Measurements from ENCODE around the gene CALM1. TPM values are rescaled to one million over a fixed set of nuclear protein-coding genes. Genes with fewer than 3 reads are reported as not detected.

CALM1 gene
- polyA plus RNA-seq, 1 experiment, result 251 TPM

GRCh38 chr14:90379106-90379505 lies 17.7 kb upstream of the CALM1 start:
- CTCF ChIA-PET, result interaction anchor here (0.8 kb wide), 1 partner anchor 313 kb away, joined by 3 read pairs; no protein-coding TSS in a partner anchor
- no peak overlapping the region for H3K4me3 ChIP-seq (ENCODE audit: low read depth, low read length)
- no peak for TF ChIP-seq CTCF (IDR thresholded peaks at IDR 0.05; ENCODE audit: insufficient read depth, low read depth, low read length)
- H3K27me3 ChIP-seq (ENCODE audit: control insufficient read depth, insufficient read depth, low read length), result no peaks in the 10 kb centered on the region
- no peak for DNase-seq (ENCODE audit: low read depth)
- no peaks in the 10 kb centered on the region for H3K36me3 ChIP-seq (ENCODE audit: control insufficient read depth, insufficient read depth, low read length)
- POLR2A ChIA-PET, result no interaction called here

- CTCF ChIA-PET, result interaction anchor here (1.6 kb wide), 1 partner anchor 9 kb away, joined by 3 read pairs; no protein-coding TSS in a partner anchor
- no peak for DNase-seq (ENCODE audit: low read depth)
- POLR2A ChIA-PET, result no interaction called here
These were observed 15.6 kb upstream of the CALM1 start for GRCh38 chr14:90381011-90381786.

DNA sequence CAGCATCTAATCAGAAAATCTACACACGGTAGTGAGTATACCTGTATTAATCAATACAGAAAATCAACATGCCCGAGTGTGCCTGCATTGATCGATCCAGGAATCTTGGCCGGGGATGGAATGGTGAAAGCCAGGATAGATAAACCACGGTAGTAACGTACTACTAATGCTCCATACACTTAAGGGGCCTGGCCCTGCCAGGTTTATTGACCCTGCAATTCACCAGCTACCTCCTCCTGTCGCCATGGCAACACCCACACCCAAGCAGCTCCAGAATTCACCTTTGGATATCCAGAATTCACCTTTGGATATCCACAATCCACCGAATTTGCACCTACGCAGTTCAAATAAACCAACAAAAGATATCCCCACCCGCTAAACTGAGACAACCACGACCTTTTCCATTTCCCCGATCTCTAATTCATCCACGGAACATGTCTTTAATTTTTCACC lies 14.8 kb upstream of the CALM1 start:
- no peak for DNase-seq (ENCODE audit: low read depth)
- peak overlapping the region; percentile 51 for H3K4me3 ChIP-seq (ENCODE audit: low read depth, low read length)
- H3K27me3 ChIP-seq (ENCODE audit: control insufficient read depth, insufficient read depth, low read length), result no peaks in the 10 kb centered on the region
- POLR2A ChIA-PET, result interaction anchor here (0.7 kb wide), 1 partner anchor 27 kb away, joined by 3 read pairs; no protein-coding TSS in a partner anchor
- CTCF ChIA-PET, result interaction anchor here (1.6 kb wide), 1 partner anchor 10 kb away, joined by 3 read pairs; no protein-coding TSS in a partner anchor
- H3K36me3 ChIP-seq (ENCODE audit: control insufficient read depth, insufficient read depth, low read length), result no peaks in the 10 kb centered on the region
- TF ChIP-seq CTCF (IDR thresholded peaks at IDR 0.05; ENCODE audit: insufficient read depth, low read depth, low read length), result no peak

More at GRCh38 chr14:90381011-90381786, 15.6 kb upstream of the CALM1 start:
- Histone ChIP-seq H3K4me3 (ENCODE audit: low read depth, low read length) (no peak overlapping the region), H3K27me3 (ENCODE audit: control insufficient read depth, insufficient read depth, low read length) (no peaks in the 10 kb centered on the region), H3K36me3 (ENCODE audit: control insufficient read depth, insufficient read depth, low read length) (no peaks in the 10 kb centered on the region)
- no peak for TF ChIP-seq CTCF (IDR thresholded peaks at IDR 0.05; ENCODE audit: insufficient read depth, low read depth, low read length)

DNA sequence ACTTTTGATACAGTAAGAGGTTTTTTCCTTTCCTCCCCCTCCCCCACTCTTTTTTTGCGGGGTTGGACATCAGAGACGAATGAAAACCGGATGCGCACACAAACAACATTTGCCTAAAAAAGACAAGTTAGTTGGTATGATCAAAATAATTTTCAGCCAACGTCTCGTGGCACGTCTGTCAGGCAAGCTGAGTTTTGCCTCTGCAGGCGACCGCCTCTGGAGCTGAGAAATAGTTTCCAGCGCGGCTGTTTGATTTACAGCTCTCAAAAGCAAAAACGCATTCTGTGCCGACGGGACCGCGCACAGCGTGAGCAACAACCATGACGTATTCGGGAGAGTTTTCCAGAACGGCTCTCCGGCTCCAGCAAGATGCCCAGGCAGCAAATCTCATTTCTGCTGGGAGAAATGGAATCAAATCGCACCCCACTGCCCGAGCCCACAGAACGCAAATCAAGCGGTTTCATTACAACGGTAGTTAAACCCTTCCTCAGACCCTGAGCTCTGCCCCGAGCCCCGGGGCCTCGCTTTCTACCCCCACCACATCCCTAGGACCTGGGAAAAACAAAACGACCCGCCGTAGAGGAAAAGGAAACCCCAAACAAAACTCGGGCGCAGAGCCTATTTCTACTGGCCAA lies 14.2 kb upstream of the CALM1 start:
- CTCF ChIA-PET, result interaction anchor here (1.6 kb wide), 1 partner anchor 10 kb away, joined by 3 read pairs; no protein-coding TSS in a partner anchor
- peak overlapping the region; percentile 51 for H3K4me3 ChIP-seq (ENCODE audit: low read depth, low read length)
- POLR2A ChIA-PET, result interaction anchor here (0.7 kb wide), 1 partner anchor 27 kb away, joined by 3 read pairs; no protein-coding TSS in a partner anchor
- DNase-seq (ENCODE audit: low read depth), result no peak
- TF ChIP-seq CTCF (IDR thresholded peaks at IDR 0.05; ENCODE audit: insufficient read depth, low read depth, low read length), result no peak
- H3K27me3 ChIP-seq (ENCODE audit: control insufficient read depth, insufficient read depth, low read length), result no peaks in the 10 kb centered on the region
- H3K36me3 ChIP-seq (ENCODE audit: control insufficient read depth, insufficient read depth, low read length), result no peaks in the 10 kb centered on the region

Measured in BJ (cell line).